HL-60 (cell line): ENCODE data around the gene MCRS1.

Experiments
- DNase-seq, 2 experiments: peaks; one replicate each; pipeline ENCODE4 v3.0.0-alpha.2; 2010 to 2020; ENCODE audit warnings: low read depth in 1 of 2, low spot score in 1 of 2
- H3K27ac ChIP-seq: fragments of 250-450 bp; sonication (Bioruptor Pico); replicated peaks from 2 replicates; pipeline ENCODE4 v1.5.1; 2020; ENCODE audit warnings: mild to moderate bottlenecking, moderate library complexity
- H3K27me3 ChIP-seq: fragments of 250-450 bp; sonication (Bioruptor Pico); 2 replicates; pipeline ENCODE4 v1.5.1; 2021; ENCODE audit warnings: mild to moderate bottlenecking, moderate library complexity; ENCODE audit not compliant: insufficient read depth, poor library complexity, severe bottlenecking
- H3K4me3 ChIP-seq: replicated peaks from 2 replicates; pipeline ENCODE4 v1.5.1; 2011; ENCODE audit warnings: mild to moderate bottlenecking, control low read depth, low read length; ENCODE audit not compliant: insufficient read depth
- CTCF ChIP-seq: IDR thresholded peaks from one replicate; pipeline ENCODE4 v1.5.1; 2011; ENCODE audit warnings: low read length, control low read depth, inconsistent platforms; ENCODE audit not compliant: insufficient read depth
- GABPA ChIP-seq: IDR thresholded peaks from 2 replicates; pipeline ENCODE4 v1.6.1; 2012; ENCODE audit warnings: low read depth
- POLR2AphosphoS5 ChIP-seq: IDR thresholded peaks from 2 replicates; pipeline ENCODE4 v1.6.1; 2012; ENCODE audit warnings: low read depth
- SPI1 ChIP-seq: IDR thresholded peaks from 2 replicates; pipeline ENCODE4 v1.6.1; 2012; ENCODE audit warnings: low read depth, mild to moderate bottlenecking, borderline replicate concordance
- TF ChIP-seq, protein P1 (sequence below): IDR thresholded peaks from 2 replicates; pipeline ENCODE4 v1.6.1; 2012; ENCODE audit warnings: low read depth; ENCODE audit not compliant: insufficient replicate concordance

The MCRS1 gene

DNA sequence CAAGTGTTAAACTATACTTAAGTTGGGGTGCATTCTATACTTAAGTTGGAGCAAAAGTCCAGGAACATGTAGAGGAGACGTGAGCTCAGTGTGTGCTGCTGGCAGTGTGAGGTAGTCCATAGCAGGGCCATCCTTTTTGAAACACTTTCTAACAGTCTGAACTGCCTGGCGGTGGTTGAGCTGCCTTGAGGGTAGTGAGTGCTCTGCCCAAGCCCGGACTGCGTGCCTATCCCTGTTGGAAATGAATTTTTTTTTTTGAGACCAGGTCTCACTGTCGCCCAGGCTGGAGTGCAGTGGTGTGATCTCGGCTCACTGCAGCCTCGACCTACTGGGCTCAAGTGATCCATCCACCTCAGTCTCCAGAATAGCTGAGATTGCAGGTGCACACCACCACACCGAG lies 15.0 kb downstream of the MCRS1 start:
- H3K27me3 ChIP-seq = peaks cover 15% of the 10 kb centered on the region
- DNase-seq = no peak
- TF ChIP-seq GABPA (no peak), SPI1 (no peak), POLR2AphosphoS5 (no peak), CTCF (no peak)
- TF ChIP-seq, protein P1, sequence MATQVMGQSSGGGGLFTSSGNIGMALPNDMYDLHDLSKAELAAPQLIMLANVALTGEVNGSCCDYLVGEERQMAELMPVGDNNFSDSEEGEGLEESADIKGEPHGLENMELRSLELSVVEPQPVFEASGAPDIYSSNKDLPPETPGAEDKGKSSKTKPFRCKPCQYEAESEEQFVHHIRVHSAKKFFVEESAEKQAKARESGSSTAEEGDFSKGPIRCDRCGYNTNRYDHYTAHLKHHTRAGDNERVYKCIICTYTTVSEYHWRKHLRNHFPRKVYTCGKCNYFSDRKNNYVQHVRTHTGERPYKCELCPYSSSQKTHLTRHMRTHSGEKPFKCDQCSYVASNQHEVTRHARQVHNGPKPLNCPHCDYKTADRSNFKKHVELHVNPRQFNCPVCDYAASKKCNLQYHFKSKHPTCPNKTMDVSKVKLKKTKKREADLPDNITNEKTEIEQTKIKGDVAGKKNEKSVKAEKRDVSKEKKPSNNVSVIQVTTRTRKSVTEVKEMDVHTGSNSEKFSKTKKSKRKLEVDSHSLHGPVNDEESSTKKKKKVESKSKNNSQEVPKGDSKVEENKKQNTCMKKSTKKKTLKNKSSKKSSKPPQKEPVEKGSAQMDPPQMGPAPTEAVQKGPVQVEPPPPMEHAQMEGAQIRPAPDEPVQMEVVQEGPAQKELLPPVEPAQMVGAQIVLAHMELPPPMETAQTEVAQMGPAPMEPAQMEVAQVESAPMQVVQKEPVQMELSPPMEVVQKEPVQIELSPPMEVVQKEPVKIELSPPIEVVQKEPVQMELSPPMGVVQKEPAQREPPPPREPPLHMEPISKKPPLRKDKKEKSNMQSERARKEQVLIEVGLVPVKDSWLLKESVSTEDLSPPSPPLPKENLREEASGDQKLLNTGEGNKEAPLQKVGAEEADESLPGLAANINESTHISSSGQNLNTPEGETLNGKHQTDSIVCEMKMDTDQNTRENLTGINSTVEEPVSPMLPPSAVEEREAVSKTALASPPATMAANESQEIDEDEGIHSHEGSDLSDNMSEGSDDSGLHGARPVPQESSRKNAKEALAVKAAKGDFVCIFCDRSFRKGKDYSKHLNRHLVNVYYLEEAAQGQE = no peak
- H3K4me3 ChIP-seq = no peak overlapping the region
- H3K27ac ChIP-seq = no peak overlapping the region

GRCh38 chr12:49552425-49552824 lies 15.5 kb downstream of the MCRS1 start:
- Histone ChIP-seq H3K4me3 (no peak overlapping the region), H3K27me3 (peaks cover 18% of the 10 kb centered on the region), H3K27ac (no peak overlapping the region)
- TF ChIP-seq GABPA (no peak), POLR2AphosphoS5 (no peak), SPI1 (no peak), CTCF (no peak)
- TF ChIP-seq, protein P1 = no peak
- no peak for DNase-seq

DNA sequence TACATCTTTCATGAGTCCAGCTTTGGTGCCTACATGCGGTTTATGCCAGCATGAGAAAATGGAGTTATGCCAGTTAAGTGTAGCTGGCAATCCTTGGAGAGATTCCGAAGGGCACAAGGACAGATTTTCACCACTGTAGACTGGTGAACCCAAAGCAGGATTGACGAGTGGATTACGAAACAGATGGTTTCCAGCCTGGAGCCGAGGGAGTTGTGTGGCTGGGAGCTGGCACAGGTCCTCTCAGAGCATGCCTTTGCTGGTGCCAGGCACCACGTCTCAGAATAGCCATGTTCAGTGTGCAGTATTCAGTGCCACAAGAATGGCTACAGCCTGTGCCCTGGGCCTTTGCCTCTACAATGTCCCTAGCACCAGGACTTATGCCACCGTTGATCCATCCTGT lies 15.9 kb downstream of the MCRS1 start:
- Histone ChIP-seq H3K4me3 (no peak overlapping the region), H3K27me3 (peaks cover 18% of the 10 kb centered on the region), H3K27ac (no peak overlapping the region)
- TF ChIP-seq POLR2AphosphoS5 = no peak
- TF ChIP-seq, protein P1 = no peak
- TF ChIP-seq GABPA = no peak
- TF ChIP-seq SPI1 = no peak
- TF ChIP-seq CTCF = no peak
- no peak for DNase-seq
